ENCODE data around the gene SYNGR2. TPM values are rescaled to one million over a fixed set of nuclear protein-coding genes. Genes with fewer than 3 reads are reported as not detected.

SYNGR2 gene
- total and polyA plus RNA-seq, 9 of the 15 experiments (the other 6 are each of a cell fraction or from before 2014, with no cell fraction given) = 1.4 to 173 (median 87.8) TPM

DNA sequence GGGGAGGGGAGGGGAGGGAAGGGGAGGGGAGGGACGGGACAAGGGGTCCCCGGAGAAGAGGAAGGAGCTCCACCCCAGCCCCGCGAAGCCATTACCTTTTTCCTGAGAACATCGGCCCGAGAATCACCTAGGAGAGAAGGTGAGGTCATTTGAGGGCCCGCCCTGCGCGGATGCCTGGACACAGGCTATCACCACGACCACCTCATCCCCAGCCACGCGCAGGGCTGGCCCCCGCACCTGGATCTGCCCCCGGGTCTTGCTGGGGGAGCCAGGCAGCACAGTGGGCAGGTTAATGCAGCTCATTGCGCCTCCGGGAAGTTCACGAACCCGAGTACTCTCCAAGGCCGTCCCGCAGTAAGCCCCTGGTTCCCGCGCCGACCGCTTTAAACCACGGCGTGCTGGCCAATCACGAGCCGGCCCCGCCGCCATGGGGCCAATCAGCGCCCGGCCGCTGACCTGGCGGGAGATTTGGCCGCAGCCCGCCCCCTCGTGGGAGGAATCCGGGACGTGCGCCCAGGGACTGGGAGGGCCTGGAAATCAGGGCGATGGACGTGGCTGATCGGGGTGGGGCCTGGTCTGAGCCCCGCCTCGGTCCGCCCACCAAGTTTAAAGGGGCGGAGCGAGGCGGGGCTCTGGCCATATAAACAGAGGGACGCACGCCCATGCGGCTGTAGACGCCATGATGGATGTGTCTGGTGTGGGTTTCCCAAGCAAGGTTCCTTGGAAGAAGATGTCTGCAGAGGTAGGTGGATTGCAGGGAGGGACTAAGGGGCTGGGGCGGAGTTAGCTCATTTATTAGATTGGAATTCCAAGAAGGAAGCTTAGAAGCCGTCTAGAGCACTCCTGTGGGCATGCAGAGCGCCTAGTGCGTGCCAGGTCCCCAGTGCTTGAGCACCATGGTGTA is 18.6 kb downstream of the SYNGR2 start, which contains the start of the genes AFMID and TK1 (continued):
- no peak for TF ChIP-seq CLOCK (CRISPR knock-in tag; IDR thresholded peaks at IDR 0.05; ENCODE audit: borderline replicate concordance)
- TF ChIP-seq, protein P1, sequence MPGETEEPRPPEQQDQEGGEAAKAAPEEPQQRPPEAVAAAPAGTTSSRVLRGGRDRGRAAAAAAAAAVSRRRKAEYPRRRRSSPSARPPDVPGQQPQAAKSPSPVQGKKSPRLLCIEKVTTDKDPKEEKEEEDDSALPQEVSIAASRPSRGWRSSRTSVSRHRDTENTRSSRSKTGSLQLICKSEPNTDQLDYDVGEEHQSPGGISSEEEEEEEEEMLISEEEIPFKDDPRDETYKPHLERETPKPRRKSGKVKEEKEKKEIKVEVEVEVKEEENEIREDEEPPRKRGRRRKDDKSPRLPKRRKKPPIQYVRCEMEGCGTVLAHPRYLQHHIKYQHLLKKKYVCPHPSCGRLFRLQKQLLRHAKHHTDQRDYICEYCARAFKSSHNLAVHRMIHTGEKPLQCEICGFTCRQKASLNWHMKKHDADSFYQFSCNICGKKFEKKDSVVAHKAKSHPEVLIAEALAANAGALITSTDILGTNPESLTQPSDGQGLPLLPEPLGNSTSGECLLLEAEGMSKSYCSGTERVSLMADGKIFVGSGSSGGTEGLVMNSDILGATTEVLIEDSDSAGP (CRISPR knock-in tag; IDR thresholded peaks at IDR 0.05) = no peak
- peak; percentile 90 for TF ChIP-seq FOS (IDR thresholded peaks at IDR 0.05; ENCODE audit: extremely low read depth, insufficient read length)
- TF ChIP-seq ZNF695 (CRISPR knock-in tag; IDR thresholded peaks at IDR 0.05) = no peak
- no peak for TF ChIP-seq EZH2 (IDR thresholded peaks at IDR 0.05; ENCODE audit: borderline replicate concordance, low read depth, low read length)
- TF ChIP-seq GATAD2B (IDR thresholded peaks at IDR 0.05; ENCODE audit: borderline replicate concordance) = no peak; the same call in 1 of the 2 replicates
- no peak for TF ChIP-seq CEBPB (tag; IDR thresholded peaks at IDR 0.05)
- TF ChIP-seq JUNB (CRISPR knock-in tag; conservative IDR thresholded peaks at IDR 0.05) = no peak
- TF ChIP-seq PPARD (CRISPR knock-in tag; IDR thresholded peaks at IDR 0.05) = no peak
- TF ChIP-seq RAD51 (IDR thresholded peaks at IDR 0.05; ENCODE audit: borderline replicate concordance, low read depth) = peak; percentile 49; the same call in 1 of the 2 replicates
- TF ChIP-seq CREB3L1 (IDR thresholded peaks at IDR 0.05; ENCODE audit: borderline replicate concordance, low read depth) = peak; percentile 90
- no peak for TF ChIP-seq POLR2AphosphoS2 (IDR thresholded peaks at IDR 0.05; ENCODE audit: low read length)
- no peak for TF ChIP-seq ZBED1 (IDR thresholded peaks at IDR 0.05)
- no peak; a peak in 1 of 4 replicates for TF ChIP-seq TBL1XR1 (IDR thresholded peaks at IDR 0.05; ENCODE audit: low read length in 2 of 2)
- TF ChIP-seq, protein P2, sequence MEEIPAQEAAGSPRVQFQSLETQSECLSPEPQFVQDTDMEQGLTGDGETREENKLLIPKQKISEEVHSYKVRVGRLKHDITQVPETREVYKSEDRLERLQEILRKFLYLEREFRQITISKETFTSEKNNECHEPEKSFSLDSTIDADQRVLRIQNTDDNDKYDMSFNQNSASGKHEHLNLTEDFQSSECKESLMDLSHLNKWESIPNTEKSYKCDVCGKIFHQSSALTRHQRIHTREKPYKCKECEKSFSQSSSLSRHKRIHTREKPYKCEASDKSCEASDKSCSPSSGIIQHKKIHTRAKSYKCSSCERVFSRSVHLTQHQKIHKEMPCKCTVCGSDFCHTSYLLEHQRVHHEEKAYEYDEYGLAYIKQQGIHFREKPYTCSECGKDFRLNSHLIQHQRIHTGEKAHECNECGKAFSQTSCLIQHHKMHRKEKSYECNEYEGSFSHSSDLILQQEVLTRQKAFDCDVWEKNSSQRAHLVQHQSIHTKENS (CRISPR knock-in tag; IDR thresholded peaks at IDR 0.05) = no peak
- TF ChIP-seq SUPT5H (IDR thresholded peaks at IDR 0.05) = peak; percentile 97
- TF ChIP-seq HCFC1 (IDR thresholded peaks at IDR 0.05; ENCODE audit: low read depth, low read length) = peak; percentile 64
- TF ChIP-seq C11orf30 (IDR thresholded peaks at IDR 0.05; ENCODE audit: low read depth) = peak; percentile 70; the same call in 1 of the 2 replicates
- no peak for TF ChIP-seq CHD4 (IDR thresholded peaks at IDR 0.05; ENCODE audit: insufficient read depth, insufficient replicate concordance, low read depth, low read length, poor library complexity, severe bottlenecking)

Data from K562 (cell line).